ENCODE measurements around the gene ADAM12.

ADAM12 gene

DNA sequence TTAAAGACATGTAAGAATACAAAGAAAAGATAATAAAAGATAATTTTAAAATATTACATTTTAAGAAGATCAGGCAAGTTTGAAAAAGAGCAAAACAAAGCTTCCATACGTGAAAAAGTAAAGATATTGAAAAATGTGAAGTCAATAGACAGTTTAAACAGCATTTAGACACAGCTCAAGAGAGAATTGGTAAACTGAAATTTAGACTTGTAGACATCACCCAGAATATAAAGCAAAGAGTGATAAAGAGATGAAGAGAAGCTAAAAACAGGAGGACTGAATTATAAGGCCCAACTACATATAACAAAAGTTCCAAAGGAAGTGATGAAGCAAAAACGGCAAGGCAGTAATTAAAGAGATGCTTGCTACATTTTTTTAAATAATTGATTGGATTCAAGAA, 13.8 kb downstream of the ADAM12 start:
- Mint-ChIP-seq H3K27ac (no peak overlapping the region), H3K36me3 (ENCODE audit: low read depth) (peaks cover 20% of the 10 kb centered on the region), H3K9me3 (peaks cover 25% of the 10 kb centered on the region), H3K27me3 (ENCODE audit: low read depth) (no peaks in the 10 kb centered on the region), H3K4me3 (no peak overlapping the region), H3K4me1 (peaks cover 44% of the 10 kb centered on the region)
- TF ChIP-seq, protein P1, sequence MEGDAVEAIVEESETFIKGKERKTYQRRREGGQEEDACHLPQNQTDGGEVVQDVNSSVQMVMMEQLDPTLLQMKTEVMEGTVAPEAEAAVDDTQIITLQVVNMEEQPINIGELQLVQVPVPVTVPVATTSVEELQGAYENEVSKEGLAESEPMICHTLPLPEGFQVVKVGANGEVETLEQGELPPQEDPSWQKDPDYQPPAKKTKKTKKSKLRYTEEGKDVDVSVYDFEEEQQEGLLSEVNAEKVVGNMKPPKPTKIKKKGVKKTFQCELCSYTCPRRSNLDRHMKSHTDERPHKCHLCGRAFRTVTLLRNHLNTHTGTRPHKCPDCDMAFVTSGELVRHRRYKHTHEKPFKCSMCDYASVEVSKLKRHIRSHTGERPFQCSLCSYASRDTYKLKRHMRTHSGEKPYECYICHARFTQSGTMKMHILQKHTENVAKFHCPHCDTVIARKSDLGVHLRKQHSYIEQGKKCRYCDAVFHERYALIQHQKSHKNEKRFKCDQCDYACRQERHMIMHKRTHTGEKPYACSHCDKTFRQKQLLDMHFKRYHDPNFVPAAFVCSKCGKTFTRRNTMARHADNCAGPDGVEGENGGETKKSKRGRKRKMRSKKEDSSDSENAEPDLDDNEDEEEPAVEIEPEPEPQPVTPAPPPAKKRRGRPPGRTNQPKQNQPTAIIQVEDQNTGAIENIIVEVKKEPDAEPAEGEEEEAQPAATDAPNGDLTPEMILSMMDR (IDR thresholded peaks at IDR 0.05; ENCODE audit: unreplicated experiment in 3 of 3) = no peak

DNA sequence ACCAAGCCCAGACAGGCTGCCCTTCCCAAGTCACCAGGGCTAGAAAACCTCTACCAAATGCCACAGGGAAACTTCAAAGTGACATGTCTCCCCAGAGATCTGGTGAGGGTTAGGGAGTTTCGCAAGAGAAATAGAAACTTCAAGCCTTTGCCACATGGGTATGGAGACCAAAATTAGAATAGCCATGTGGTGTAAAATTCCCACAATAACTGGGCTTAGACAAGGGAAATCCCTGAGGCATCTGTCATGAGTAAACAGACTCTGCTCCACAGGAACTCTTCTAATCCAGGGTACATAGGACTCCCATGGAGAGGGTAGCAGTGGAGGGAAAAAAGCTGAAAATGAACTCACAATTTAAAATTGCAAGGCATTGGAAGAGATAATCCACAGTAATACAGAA, 14.3 kb downstream of the ADAM12 start:
- Mint-ChIP-seq H3K36me3 (ENCODE audit: low read depth) (peaks cover 20% of the 10 kb centered on the region), H3K27ac (peak overlapping the region in 2 of 3 experiments; percentile 20 to 32), H3K4me3 (peak overlapping the region in 1 of 3 experiments; percentile 5), H3K9me3 (peaks cover 25% of the 10 kb centered on the region), H3K27me3 (ENCODE audit: low read depth) (no peaks in the 10 kb centered on the region), H3K4me1 (peaks cover 49% of the 10 kb centered on the region)
- TF ChIP-seq, protein P1 (IDR thresholded peaks at IDR 0.05; ENCODE audit: unreplicated experiment in 3 of 3) = no peak

DNA sequence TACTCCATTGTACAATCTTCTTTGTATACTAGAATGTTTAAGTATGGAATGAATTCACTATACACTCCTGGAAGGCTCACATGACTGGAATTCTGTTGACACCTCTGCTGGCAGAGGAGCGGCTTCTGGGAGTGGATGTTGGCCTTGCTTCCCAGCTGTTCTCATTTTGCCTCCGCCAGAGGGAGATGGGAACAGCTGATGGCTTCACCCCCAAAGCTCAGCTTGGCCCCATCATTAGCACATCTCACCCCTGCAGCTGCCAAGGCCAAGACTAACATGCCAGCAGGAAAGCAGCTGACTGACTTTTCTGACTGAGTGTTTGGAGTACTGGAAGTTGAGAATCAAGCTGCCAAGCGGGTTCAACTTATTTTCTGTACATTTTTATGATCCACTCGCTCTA, 15.1 kb downstream of the ADAM12 start:
- TF ChIP-seq, protein P1 (IDR thresholded peaks at IDR 0.05; ENCODE audit: unreplicated experiment in 3 of 3) = no peak
- peaks cover 20% of the 10 kb centered on the region for H3K36me3 Mint-ChIP-seq (ENCODE audit: low read depth)
- H3K27ac Mint-ChIP-seq = peak overlapping the region; percentile 32 to 74 (median 45)
- H3K9me3 Mint-ChIP-seq = peaks cover 25% of the 10 kb centered on the region
- no peaks in the 10 kb centered on the region for H3K27me3 Mint-ChIP-seq (ENCODE audit: low read depth)
- H3K4me3 Mint-ChIP-seq = peak overlapping the region in 1 of 3 experiments; percentile 33
- H3K4me1 Mint-ChIP-seq = peaks cover 54% of the 10 kb centered on the region

DNA sequence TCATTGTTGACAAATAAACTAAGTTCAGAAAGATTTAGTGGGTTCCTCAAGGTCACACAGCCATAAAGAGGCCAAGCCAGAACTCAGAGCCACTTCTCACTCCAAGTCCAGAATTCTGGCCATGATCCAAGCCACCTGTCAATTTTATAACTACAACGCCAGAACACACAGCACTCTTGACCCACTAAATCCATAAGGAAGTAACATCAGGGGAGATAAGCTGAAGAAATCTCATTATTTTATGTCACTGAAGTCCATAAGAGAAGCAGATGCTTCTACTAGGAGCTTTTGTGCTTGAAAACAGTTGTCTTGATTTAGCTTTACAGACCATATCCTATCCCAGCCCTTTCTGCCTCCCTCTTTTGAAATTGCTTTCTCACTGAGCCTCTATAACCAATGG, 15.9 kb downstream of the ADAM12 start:
- Mint-ChIP-seq H3K27ac (peak overlapping the region; percentile 32 to 74 (median 45)), H3K4me3 (no peak overlapping the region), H3K9me3 (peaks cover 22% of the 10 kb centered on the region), H3K36me3 (ENCODE audit: low read depth) (peaks cover 18% of the 10 kb centered on the region), H3K27me3 (ENCODE audit: low read depth) (no peaks in the 10 kb centered on the region), H3K4me1 (peaks cover 54% of the 10 kb centered on the region)
- TF ChIP-seq, protein P1 (IDR thresholded peaks at IDR 0.05; ENCODE audit: unreplicated experiment in 3 of 3) = no peak

DNA sequence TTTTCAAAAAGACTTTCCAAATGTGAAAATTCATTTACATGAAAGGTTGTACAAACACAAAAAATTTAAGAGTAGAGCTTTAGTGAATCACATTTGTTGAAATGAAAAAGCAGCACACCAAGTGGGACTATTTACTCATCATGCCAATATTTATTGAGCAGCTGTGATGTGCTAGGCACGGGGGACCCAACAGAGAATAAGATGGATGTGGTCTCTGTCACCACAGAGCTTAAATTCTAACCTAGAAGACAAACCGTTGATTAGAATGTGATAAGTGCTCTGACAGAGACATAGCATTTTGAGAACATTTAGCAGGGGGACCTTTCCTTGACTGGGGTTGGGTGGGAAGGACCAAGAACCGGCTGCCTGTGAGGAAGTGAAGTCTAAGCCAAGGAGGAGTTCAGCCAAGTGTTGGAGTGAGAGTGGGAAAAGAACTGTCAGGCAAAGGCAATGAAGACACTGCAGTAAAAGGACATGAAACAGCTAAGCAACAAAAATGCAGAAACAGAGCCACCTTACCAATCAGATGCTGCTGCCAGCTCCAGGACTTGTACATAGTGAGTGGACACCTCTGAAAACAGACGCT, 19.1 kb downstream of the ADAM12 start:
- Mint-ChIP-seq H3K9me3 (peaks cover 5% of the 10 kb centered on the region), H3K36me3 (ENCODE audit: low read depth) (peaks cover 3% of the 10 kb centered on the region), H3K4me1 (peaks cover 53% of the 10 kb centered on the region), H3K27me3 (ENCODE audit: low read depth) (no peaks in the 10 kb centered on the region), H3K27ac (peak overlapping the region in 1 of 3 experiments; percentile 11), H3K4me3 (no peak overlapping the region)
- TF ChIP-seq, protein P1 (IDR thresholded peaks at IDR 0.05; ENCODE audit: unreplicated experiment in 3 of 3) = no peak

DNA sequence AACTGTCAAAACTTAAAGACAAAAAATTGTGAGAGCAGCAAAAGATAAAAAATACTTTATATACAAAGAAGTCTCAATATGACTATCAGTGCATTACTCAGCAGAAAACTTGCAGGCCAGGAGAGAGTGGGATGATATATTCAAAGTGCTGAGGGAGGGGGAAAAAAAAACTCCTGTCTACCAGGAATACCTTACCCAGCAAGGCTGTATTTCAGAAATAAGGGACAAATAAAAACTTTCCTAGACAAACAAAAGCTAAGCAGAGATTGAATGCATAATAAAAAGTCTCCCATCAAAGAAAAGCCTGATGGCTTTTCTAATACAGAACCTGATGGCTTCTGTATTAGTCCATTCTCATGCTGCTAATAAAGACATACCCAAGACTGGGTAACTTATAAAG, 31.1 kb downstream of the ADAM12 start:
- Mint-ChIP-seq H3K9me3 (peaks cover 60% of the 10 kb centered on the region), H3K36me3 (ENCODE audit: low read depth) (peaks cover 38% of the 10 kb centered on the region), H3K4me1 (peaks cover 17% of the 10 kb centered on the region), H3K27me3 (ENCODE audit: low read depth) (no peaks in the 10 kb centered on the region), H3K27ac (no peak overlapping the region), H3K4me3 (no peak overlapping the region)
- TF ChIP-seq, protein P1 (IDR thresholded peaks at IDR 0.05; ENCODE audit: unreplicated experiment in 3 of 3) = no peak

Measured in nephron (organoid).